Colonic mucosa (tissue), 4 donors: ENCODE results near the gene STRA6. TPM values are rescaled to one million over a fixed set of nuclear protein-coding genes. Genes with fewer than 3 reads are reported as not detected.

Experiments
- DNase-seq: peaks from one replicate; pipeline ENCODE4 v3.0.0-alpha.2; 2020
- H3K27ac ChIP-seq: fragments of 200-600 bp; one replicate; pipeline ENCODE4 v1.8.0; 2021
- H3K27me3 ChIP-seq: fragments of 200-600 bp; one replicate; pipeline ENCODE4 v1.8.0; 2021
- H3K36me3 ChIP-seq: fragments of 200-600 bp; one replicate; pipeline ENCODE4 v1.8.0; 2021
- H3K4me1 ChIP-seq: fragments of 200-600 bp; one replicate; pipeline ENCODE4 v1.8.0; 2021; ENCODE audit warnings: mild to moderate bottlenecking
- H3K4me3 ChIP-seq: fragments of 200-600 bp; one replicate; pipeline ENCODE4 v1.8.0; 2021
- H3K9ac ChIP-seq, 2 donors: one replicate each; pipeline ENCODE4 v1.7.0; 2013; ENCODE audit warnings: control low read depth in 2 of 2, low read depth in 2 of 2, low read length in 2 of 2
- H3K9me3 ChIP-seq: fragments of 200-600 bp; one replicate; pipeline ENCODE4 v1.8.0; 2021
- intact Hi-C: fragments of 100-400 bp; cut with DNase I; formaldehyde crosslinking; loops from one replicate; pipeline ENCODE4 v1.14.1; 2022
- total RNA-seq, 2 donors: library from RNA; stranded (reverse); fragmentation: NEBNext Ultra II Directional in 1 of 2; extraction: Animal tissue kit (Norgen Biotek cat#: 25700) in 1 of 2; gene quantifications; one replicate each; pipeline ENCODE4 v1.2.1, GENCODE V29; 2021
- TF ChIP-seq, protein P1 (sequence below): fragments of 200-600 bp; IDR thresholded peaks from one replicate; pipeline ENCODE4 v1.8.0; 2022; ENCODE audit warnings: antibody characterized with exemption, mild to moderate bottlenecking
- donor health status: healthy.
- donor health status: DM: no; HTN: no; CAD: no.
- donor health status: DM: no; HTN: no; CAD: no.

The STRA6 gene
- total RNA-seq, 2 donors from 2014 or later, result not detected

DNA sequence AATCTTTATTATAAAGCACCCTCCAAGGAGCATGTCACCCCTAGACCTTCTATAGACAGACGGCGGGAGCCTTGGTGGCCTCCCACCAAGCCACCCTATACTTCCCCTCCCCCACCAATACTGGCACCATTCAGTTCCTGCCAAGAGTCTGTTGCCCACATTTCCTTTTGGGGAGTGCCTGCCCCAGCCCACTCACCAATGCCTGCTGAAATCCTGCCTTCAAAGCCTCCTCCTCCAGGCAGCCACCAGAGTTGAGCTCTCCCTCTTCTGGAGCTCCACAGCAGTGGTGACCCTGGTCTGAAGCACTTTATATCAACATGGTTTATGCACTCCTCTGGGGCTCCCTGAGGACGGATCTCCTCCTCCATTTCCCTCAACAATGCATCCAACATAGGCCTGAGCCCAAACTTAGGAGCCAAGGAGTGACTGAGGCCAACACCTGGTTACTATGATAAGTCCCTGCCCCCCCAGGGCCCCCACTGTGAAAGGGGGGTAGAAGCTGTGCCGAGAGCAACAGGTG lies 42.3 kb upstream of the STRA6 start:
- H3K27ac ChIP-seq, result no peak overlapping the region
- TF ChIP-seq, protein P1, sequence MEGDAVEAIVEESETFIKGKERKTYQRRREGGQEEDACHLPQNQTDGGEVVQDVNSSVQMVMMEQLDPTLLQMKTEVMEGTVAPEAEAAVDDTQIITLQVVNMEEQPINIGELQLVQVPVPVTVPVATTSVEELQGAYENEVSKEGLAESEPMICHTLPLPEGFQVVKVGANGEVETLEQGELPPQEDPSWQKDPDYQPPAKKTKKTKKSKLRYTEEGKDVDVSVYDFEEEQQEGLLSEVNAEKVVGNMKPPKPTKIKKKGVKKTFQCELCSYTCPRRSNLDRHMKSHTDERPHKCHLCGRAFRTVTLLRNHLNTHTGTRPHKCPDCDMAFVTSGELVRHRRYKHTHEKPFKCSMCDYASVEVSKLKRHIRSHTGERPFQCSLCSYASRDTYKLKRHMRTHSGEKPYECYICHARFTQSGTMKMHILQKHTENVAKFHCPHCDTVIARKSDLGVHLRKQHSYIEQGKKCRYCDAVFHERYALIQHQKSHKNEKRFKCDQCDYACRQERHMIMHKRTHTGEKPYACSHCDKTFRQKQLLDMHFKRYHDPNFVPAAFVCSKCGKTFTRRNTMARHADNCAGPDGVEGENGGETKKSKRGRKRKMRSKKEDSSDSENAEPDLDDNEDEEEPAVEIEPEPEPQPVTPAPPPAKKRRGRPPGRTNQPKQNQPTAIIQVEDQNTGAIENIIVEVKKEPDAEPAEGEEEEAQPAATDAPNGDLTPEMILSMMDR, result no peak
- H3K9me3 ChIP-seq, result no peaks in the 10 kb centered on the region
- H3K4me1 ChIP-seq, result no peaks in the 10 kb centered on the region
- no peak overlapping the region for H3K4me3 ChIP-seq
- no peak overlapping the region for H3K9ac ChIP-seq
- peaks cover 5% of the 10 kb centered on the region for H3K27me3 ChIP-seq
- intact Hi-C loops, result no loop called here
- H3K36me3 ChIP-seq, result no peaks in the 10 kb centered on the region
- no peak for DNase-seq

GRCh38 chr15:74243431-74243830 lies 40.8 kb upstream of the STRA6 start:
- DNase-seq, result no peak
- Histone ChIP-seq H3K9ac (no peak overlapping the region), H3K4me3 (no peak overlapping the region), H3K27ac (no peak overlapping the region), H3K4me1 (no peaks in the 10 kb centered on the region), H3K27me3 (peaks cover 5% of the 10 kb centered on the region), H3K36me3 (no peaks in the 10 kb centered on the region), H3K9me3 (no peaks in the 10 kb centered on the region)
- TF ChIP-seq, protein P1, result no peak
- intact Hi-C loops, result no loop called here

DNA sequence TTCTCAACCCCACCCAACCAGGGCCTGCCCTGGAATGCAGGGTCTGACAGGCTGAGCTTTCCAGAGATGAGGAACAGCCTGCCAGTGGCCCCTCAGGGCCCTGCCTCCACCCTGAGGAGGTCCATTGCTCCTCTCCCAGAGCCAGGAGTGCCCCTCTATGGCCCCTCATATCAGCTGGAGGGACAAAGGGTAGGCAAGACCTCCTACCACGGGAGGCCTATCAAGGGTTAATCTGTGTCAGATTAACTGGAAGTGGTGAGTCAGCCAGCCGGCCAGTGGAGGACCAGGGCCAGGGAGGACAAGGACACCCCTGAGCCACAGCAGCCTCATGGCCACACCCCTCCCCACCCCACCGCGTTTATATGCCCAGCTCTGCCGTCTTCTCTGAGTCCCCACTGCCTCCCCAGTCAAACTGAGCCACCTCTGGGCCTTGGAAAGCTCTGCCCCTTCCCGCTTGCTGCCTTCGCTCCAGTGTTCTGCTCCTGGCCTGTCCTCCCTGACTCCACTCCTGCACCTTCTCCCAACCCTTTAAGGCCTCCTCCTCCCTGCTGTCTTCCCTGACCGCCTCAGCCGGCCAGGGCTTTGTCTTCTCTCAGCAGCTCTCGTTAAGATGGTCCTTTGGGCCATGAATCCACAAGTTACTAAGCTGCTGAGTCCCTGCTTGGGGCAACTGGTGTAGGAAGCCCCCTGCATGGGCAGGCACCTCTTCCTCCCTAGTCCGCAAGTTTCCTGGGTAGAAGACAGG lies 40.0 kb upstream of the STRA6 start:
- no peak for DNase-seq
- no peaks in the 10 kb centered on the region for H3K36me3 ChIP-seq
- peaks cover 5% of the 10 kb centered on the region for H3K27me3 ChIP-seq
- intact Hi-C loops, result no loop called here
- no peaks in the 10 kb centered on the region for H3K9me3 ChIP-seq
- no peak overlapping the region for H3K4me3 ChIP-seq
- H3K27ac ChIP-seq, result no peak overlapping the region
- no peaks in the 10 kb centered on the region for H3K4me1 ChIP-seq
- TF ChIP-seq, protein P1, result no peak
- no peak overlapping the region for H3K9ac ChIP-seq

- Histone ChIP-seq H3K27me3 (peaks cover 5% of the 10 kb centered on the region), H3K9ac (no peak overlapping the region), H3K9me3 (no peaks in the 10 kb centered on the region), H3K27ac (no peak overlapping the region), H3K4me3 (no peak overlapping the region), H3K36me3 (no peaks in the 10 kb centered on the region), H3K4me1 (no peaks in the 10 kb centered on the region)
- intact Hi-C loops, result no loop called here
- TF ChIP-seq, protein P1, result no peak
- DNase-seq, result no peak
These were observed 38.5 kb upstream of the STRA6 start for GRCh38 chr15:74240897-74241614.

- intact Hi-C loops, result no loop called here
- Histone ChIP-seq H3K9me3 (no peaks in the 10 kb centered on the region), H3K27ac (peak overlapping the region; percentile 55), H3K4me1 (no peaks in the 10 kb centered on the region), H3K4me3 (no peak overlapping the region), H3K36me3 (no peaks in the 10 kb centered on the region), H3K27me3 (peaks cover under 1% of the 10 kb centered on the region), H3K9ac (peak overlapping the region in 1 of 2 donors; percentile 44)
- TF ChIP-seq, protein P1, result peak; percentile 34
- DNase-seq, result peak; percentile 93
These were observed 37.5 kb upstream of the STRA6 start for GRCh38 chr15:74240002-74240568.
